Left colon (tissue), 2 donors: Measurements from ENCODE around the gene TJAP1. TPM values are rescaled to one million over a fixed set of nuclear protein-coding genes. Genes with fewer than 3 reads are reported as not detected.

Experiments used
- ATAC-seq: fragments of 200-7000 bp; cut with Tn5 transposase; one replicate; pipeline ENCODE4 v1.9.1; 2020; ENCODE audit warnings: mild to moderate bottlenecking, moderate library complexity
- DNase-seq, 2 donors: peaks; one replicate each; pipeline ENCODE4 v3.0.0-alpha.2; 2020
- intact Hi-C, 2 donors: fragments of 100-400 bp; cut with DNase I in 1 of 2; cut with micrococcal nuclease in 1 of 2; formaldehyde crosslinking; loops; one replicate each; pipeline versions ENCODE4 v1.11.2 to v1.14.0; 2022; cut with DNase I, micrococcal nuclease
- microRNA-seq, 2 donors: library from miRNA; unstranded; fragments of <30 nt; microRNA quantifications; one replicate each; pipeline versions ENCODE4 v1.1.0 to v1.2.0, GENCODE V29; 2020
- total RNA-seq, 2 donors: library from RNA; stranded (reverse); fragmentation: NEBNext Ultra II Directional; extraction: Animal tissue kit (Norgen Biotek cat#: 25700); gene quantifications; one replicate each; pipeline ENCODE4 v1.2.1, GENCODE V29; 2021
- donor health status: DM: no; HTN: no; CAD: no.
- donor health status: DM: yes; HTN: yes; CAD: no.

Gene TJAP1
- total RNA-seq, 2 donors from 2014 or later, result 16.9 to 18.4 TPM

DNA sequence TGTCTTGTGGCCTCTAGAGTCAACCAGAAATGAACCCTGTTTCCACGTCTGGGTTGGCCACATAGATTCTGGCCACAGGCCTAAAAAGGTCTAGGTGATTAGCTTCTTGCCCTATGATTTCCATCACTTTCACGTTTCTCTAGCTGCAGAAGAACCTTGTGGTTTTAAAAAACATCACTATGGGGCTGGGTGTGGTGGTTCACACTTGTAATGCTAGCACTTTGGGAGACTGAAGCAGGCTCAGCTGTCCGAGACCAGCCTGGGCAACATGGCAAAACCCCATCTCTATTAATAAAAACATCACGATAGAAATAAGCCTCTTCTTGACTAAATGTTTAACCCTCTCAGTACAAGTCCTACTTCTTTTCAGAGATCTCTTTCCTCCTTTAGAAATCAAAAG, 67.1 kb downstream of the TJAP1 start:
- no peak for DNase-seq
- no peak for ATAC-seq
- intact Hi-C loops, result no loop called here

- intact Hi-C loops, result no loop called here
- DNase-seq, result no peak
- ATAC-seq, result no peak
These were observed 69.9 kb downstream of the TJAP1 start for GRCh38 chr6:43547222-43547621.

Small RNA genes lying within 50 kb of the gene (microRNA-seq; reads per million reads assigned to microRNA genes)
- 1.4 to 1.6 reads per million in 2 donors for gene MIR6780B

Other genes with a start within 250 kb of the TJAP1 start
- 10 to 100 TPM; 65.7 to 67.3 TPM for gene DNPH1, start 248.1 kb upstream of the TJAP1 start, total RNA-seq
- under 1 TPM; 0.18 to 0.53 TPM for gene TTBK1, start 234.1 kb upstream of the TJAP1 start, total RNA-seq
- gene SLC22A7, start 179.3 kb upstream of the TJAP1 start, total RNA-seq, result not detected
- 1 to 10 TPM; 1.4 TPM for gene CRIP3, start 168.7 kb upstream of the TJAP1 start, total RNA-seq
- 10 to 100 TPM; 12.3 to 13.2 TPM for gene ZNF318, start 107.9 kb upstream of the TJAP1 start, total RNA-seq
- gene ABCC10, start 50.0 kb upstream of the TJAP1 start, total RNA-seq, result 10 to 100 TPM; 32.1 to 34.6 TPM
- gene DLK2, start 22.0 kb upstream of the TJAP1 start, total RNA-seq, result under 1 TPM; 0.27 to 0.28 TPM
- gene LRRC73, start 32.8 kb downstream of the TJAP1 start, total RNA-seq, result under 1 TPM; 0.61 to 0.95 TPM
- 100 to 1,000 TPM; 113 to 134 TPM for gene YIPF3, start 39.4 kb downstream of the TJAP1 start, total RNA-seq
- 10 to 100 TPM; 19.6 to 26.9 TPM for gene POLR1C, start 39.5 kb downstream of the TJAP1 start, total RNA-seq
- gene XPO5, start 98.5 kb downstream of the TJAP1 start, total RNA-seq, result 10 to 100 TPM; 20.0 to 23.2 TPM
- gene POLH, start 98.6 kb downstream of the TJAP1 start, total RNA-seq, result 10 to 100 TPM; 11.2 to 11.3 TPM
- 10 to 100 TPM; 63.7 to 95.8 TPM for gene GTPBP2, start 151.7 kb downstream of the TJAP1 start, total RNA-seq
- gene MAD2L1BP, start 158.3 kb downstream of the TJAP1 start, total RNA-seq, result 10 to 100 TPM; 37.0 to 49.8 TPM
- under 1 TPM in 1 of 2 donors, not detected in 1; 0.11 TPM for gene RSPH9, start 167.5 kb downstream of the TJAP1 start, total RNA-seq
- gene MRPS18A, start 210.2 kb downstream of the TJAP1 start, total RNA-seq, result 10 to 100 TPM; 56.9 to 69.4 TPM